PC-9 (cell line): ENCODE results near the gene STAMBP.

Experiments
- CTCF ChIP-seq: fragments of 200-600 bp; sonication (generic); conservative IDR thresholded peaks from 2 replicates; pipeline ENCODE4 v1.6.1; 2017; ENCODE audit warnings: mixed run types, antibody characterized with exemption, mild to moderate bottlenecking, moderate library complexity
- EZH2 ChIP-seq: fragments of 200-600 bp; sonication (generic); IDR thresholded peaks from 2 replicates; pipeline ENCODE4 v1.8.0; 2017; ENCODE audit warnings: antibody characterized with exemption, low read depth

- TF ChIP-seq CTCF (no peak), EZH2 (no peak)
These were observed 66.1 kb downstream of the STAMBP start for GRCh38 chr2:73894877-73895276.
